Measurements from ENCODE around the gene TAF5.
"Not testable (repeated sequence)": the region's sequence is repeated elsewhere in the genome, so short reads cannot be mapped to it uniquely, and the experiment has no call there.

The TAF5 gene

DNA sequence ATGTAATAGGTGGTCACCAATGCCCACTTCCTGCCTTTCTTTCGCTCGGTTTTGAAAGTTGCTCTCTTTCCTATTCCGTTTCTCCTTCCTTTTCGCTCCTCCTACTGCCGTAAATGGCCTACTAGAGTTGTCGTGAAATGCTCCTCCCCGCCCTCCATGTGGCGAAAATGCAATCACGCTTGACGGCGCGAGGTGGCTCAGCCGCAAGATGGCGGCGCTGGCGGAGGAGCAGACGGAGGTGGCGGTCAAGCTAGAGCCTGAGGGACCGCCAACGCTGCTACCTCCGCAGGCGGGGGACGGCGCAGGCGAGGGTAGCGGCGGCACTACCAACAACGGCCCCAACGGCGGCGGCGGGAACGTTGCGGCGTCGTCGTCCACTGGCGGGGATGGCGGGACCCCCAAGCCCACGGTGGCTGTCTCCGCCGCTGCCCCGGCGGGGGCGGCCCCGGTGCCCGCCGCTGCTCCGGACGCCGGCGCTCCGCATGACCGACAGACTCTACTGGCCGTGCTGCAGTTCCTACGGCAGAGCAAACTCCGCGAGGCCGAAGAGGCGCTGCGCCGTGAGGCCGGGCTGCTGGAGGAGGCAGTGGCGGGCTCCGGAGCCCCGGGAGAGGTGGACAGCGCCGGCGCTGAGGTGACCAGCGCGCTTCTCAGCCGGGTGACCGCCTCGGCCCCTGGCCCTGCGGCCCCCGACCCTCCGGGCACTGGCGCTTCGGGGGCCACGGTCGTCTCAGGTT, at the start of gene TAF5:
Gene TAF5, plus strand, starts transcription at position 195 of the 737 bp plus-strand sequence. Its CDS starts 14 bp downstream, at position 209.
- H3K27ac ChIP-seq (ENCODE audit: low read depth, low read length) = peak within 1 kb of the TSS; percentile 41

DNA sequence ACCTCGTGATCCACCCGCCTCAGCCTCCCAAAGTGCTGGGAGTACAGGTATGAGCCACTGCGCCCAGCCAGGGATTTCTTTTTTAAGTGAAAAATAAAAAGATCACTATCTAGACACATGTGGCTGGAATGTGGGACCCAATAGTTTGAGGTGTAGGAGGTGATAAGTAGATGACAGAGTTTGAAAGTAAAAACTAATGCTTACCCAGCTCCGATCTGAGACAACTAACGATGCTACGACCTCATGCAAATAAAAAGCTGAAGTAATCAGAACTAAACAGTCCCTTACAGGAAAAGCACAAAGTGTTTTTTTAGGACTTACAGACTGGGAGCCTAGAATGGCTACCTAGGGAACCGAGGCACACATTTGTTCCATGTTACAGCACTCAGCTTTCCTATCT, 39.9 kb upstream of the TAF5 start:
- Histone ChIP-seq H3K4me3 (ENCODE audit: low read depth, low read length) (no peak overlapping the region), H3K27ac (ENCODE audit: low read depth, low read length) (no peak overlapping the region), H3K79me2 (ENCODE audit: control insufficient read depth, insufficient read depth, low read length, unreplicated experiment) (no peaks in the 10 kb centered on the region), H3K27me3 (ENCODE audit: insufficient read depth, low read length) (no peaks in the 10 kb centered on the region), H2AFZ (ENCODE audit: low read length, unreplicated experiment) (no peak overlapping the region), H3K36me3 (ENCODE audit: insufficient read depth, low read length) (peaks cover 4% of the 10 kb centered on the region), H3K4me1 (ENCODE audit: control insufficient read depth, insufficient read depth, low read length, unreplicated experiment) (no peaks in the 10 kb centered on the region)

More for the DNA sequence above, at the start of gene TAF5:
- peak within 1 kb of the TSS; percentile 91 for H3K4me3 ChIP-seq (ENCODE audit: low read depth, low read length)
- H3K79me2 ChIP-seq (ENCODE audit: control insufficient read depth, insufficient read depth, low read length, unreplicated experiment) = peaks cover 20% of the 10 kb centered on the region
- no peaks in the 10 kb centered on the region for H3K27me3 ChIP-seq (ENCODE audit: insufficient read depth, low read length)
- no peaks in the 10 kb centered on the region for H3K4me1 ChIP-seq (ENCODE audit: control insufficient read depth, insufficient read depth, low read length, unreplicated experiment)
- no peaks in the 10 kb centered on the region for H3K36me3 ChIP-seq (ENCODE audit: insufficient read depth, low read length)
- H2AFZ ChIP-seq (ENCODE audit: low read length, unreplicated experiment) = peak within 1 kb of the TSS; percentile 30

DNA sequence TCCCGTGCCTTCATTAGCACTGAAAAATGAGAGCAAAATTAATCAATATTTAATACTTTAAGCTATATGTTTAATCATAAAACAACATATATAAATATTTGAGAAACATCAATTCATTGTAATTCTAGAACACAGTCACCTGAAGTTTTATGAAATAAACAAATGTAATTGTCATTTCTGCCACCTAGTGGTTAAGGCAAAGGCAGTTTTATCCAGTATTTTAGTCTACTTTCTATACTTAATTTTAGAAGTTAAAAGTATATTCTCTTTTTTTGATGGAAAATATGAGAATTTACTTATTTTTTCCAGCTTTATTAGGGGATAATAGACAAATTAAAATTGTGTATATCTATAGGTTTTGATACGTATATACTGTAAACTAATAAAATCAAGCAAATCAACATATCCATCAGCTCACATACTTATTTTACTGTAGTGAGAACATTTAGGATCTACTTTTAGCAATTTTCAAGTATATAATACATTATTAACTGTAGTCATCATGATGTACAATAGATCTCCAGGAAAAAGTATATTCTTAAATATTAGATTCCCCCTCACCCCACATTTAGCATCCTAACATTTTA, 33.7 kb upstream of the TAF5 start:
- Histone ChIP-seq H3K4me3 (ENCODE audit: low read depth, low read length) (no peak overlapping the region), H3K36me3 (ENCODE audit: insufficient read depth, low read length) (peaks cover 11% of the 10 kb centered on the region), H3K4me1 (ENCODE audit: control insufficient read depth, insufficient read depth, low read length, unreplicated experiment) (no peaks in the 10 kb centered on the region), H3K27me3 (ENCODE audit: insufficient read depth, low read length) (no peaks in the 10 kb centered on the region), H3K79me2 (ENCODE audit: control insufficient read depth, insufficient read depth, low read length, unreplicated experiment) (no peaks in the 10 kb centered on the region), H3K27ac (ENCODE audit: low read depth, low read length) (no peak overlapping the region), H2AFZ (ENCODE audit: low read length, unreplicated experiment) (no peak overlapping the region)

DNA sequence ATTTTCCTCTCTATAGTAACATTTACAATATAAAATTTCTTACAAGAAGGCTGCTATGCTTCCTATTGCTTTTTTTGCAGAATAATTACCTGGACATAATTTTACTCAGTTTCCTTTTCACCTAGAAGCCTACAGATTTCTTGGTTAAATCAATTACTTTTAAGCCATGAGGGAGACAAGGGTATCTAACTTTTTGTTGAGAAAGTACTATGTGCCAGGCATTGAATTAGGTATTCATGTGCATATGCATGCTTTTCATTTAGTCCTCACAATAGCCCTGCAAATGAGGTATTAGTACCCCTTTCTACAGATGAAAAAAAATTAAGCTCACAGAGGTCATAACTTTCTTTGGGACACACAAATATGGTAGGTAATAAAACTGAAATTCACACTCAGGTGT, 33.2 kb upstream of the TAF5 start:
- Histone ChIP-seq H3K79me2 (ENCODE audit: control insufficient read depth, insufficient read depth, low read length, unreplicated experiment) (no peaks in the 10 kb centered on the region), H3K27ac (ENCODE audit: low read depth, low read length) (no peak overlapping the region), H2AFZ (ENCODE audit: low read length, unreplicated experiment) (no peak overlapping the region), H3K27me3 (ENCODE audit: insufficient read depth, low read length) (no peaks in the 10 kb centered on the region), H3K4me1 (ENCODE audit: control insufficient read depth, insufficient read depth, low read length, unreplicated experiment) (no peaks in the 10 kb centered on the region), H3K4me3 (ENCODE audit: low read depth, low read length) (no peak overlapping the region), H3K36me3 (ENCODE audit: insufficient read depth, low read length) (peaks cover 14% of the 10 kb centered on the region)

DNA sequence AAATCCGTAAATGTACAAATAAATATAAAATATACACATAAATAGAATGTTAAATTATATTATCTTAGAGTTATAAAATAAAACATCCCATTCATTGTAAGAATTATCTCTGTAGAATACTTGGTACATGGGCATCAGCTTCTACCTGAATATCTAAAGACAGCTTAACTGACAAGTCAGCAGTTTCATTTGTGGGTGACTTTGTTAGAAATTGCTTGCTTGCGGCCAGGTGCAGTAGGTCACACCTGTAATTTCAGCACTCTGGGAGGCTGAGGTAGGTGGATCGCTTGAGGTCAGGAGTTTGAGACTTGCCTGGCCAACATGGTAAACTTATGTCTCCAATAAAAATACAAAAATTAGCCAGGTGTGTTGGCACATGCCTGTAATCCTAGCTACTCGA, 31.4 kb upstream of the TAF5 start:
- Histone ChIP-seq H3K27me3 (ENCODE audit: insufficient read depth, low read length) (no peaks in the 10 kb centered on the region), H3K36me3 (ENCODE audit: insufficient read depth, low read length) (peaks cover 10% of the 10 kb centered on the region), H3K4me1 (ENCODE audit: control insufficient read depth, insufficient read depth, low read length, unreplicated experiment) (no peaks in the 10 kb centered on the region), H3K79me2 (ENCODE audit: control insufficient read depth, insufficient read depth, low read length, unreplicated experiment) (no peaks in the 10 kb centered on the region), H3K27ac (ENCODE audit: low read depth, low read length) (no peak overlapping the region), H2AFZ (ENCODE audit: low read length, unreplicated experiment) (no peak overlapping the region), H3K4me3 (ENCODE audit: low read depth, low read length) (no peak overlapping the region)

DNA sequence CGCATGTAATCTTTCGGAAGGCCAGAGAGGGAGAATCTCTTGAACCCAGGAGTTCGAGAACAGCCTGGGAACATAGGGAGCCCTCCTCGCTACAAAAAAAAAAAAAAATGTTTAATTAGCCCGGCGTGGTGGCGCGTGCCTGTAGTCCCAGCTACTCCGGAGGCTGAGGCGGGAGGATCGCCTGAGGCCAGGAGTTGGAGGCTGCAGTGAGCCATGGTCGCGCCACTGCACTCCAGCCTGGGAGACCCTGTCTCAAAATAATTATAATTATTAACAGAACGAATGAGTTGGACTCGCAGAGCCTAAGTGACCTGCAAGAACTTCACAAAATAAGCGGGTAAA, 17.6 kb upstream of the TAF5 start:
- Histone ChIP-seq H2AFZ (ENCODE audit: low read length, unreplicated experiment) (peak overlapping the region; percentile 93), H3K4me1 (ENCODE audit: control insufficient read depth, insufficient read depth, low read length, unreplicated experiment) (peaks cover 5% of the 10 kb centered on the region), H3K27ac (ENCODE audit: low read depth, low read length) (peak overlapping the region; percentile 49), H3K79me2 (ENCODE audit: control insufficient read depth, insufficient read depth, low read length, unreplicated experiment) (peaks cover 24% of the 10 kb centered on the region), H3K36me3 (ENCODE audit: insufficient read depth, low read length) (peaks cover 16% of the 10 kb centered on the region), H3K4me3 (ENCODE audit: low read depth, low read length) (peak overlapping the region; percentile 91), H3K27me3 (ENCODE audit: insufficient read depth, low read length) (no peaks in the 10 kb centered on the region)

DNA sequence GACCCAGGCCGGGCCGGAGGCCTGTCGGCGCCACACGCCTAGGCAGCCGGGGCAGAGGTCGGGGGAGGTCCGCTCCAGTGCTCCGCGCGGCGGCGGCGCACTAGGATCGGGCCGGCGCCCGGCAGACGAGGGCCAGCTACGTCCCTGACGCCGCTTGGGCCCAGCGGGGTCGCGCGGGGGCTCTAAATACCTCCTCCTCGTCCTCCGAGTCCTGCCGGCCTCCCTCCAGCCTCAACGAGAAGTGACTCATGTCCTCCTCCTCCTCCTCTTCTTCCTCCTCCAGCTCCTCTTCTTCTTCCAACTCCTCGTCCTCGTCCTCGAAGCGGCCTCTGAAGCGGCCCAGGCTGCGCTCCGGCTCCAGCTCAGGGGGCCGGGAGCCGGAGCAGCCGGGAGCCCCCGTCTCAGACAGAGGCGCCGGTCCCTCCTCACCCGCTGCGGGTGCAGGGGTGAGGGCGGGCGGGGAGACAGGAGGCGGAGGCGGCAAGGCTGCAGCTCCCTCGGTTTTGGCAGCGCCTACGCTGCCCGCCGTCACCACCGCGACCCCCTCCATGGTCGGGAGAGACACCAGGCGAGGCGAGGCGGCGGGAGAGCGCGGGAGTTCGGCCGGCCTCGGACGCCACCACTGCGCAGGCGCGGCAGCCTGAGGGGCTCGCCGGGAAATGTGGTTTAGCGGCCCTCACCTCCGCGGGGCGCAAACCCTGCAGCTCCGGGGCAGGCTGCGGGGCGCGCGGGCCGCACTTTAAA, 17.1 kb upstream of the TAF5 start, which contains the start of gene PCGF6:
Gene PCGF6, minus strand, starts transcription at position 624 of the 744 bp plus-strand sequence. Its CDS starts 74 bp downstream, at position 550.
- Histone ChIP-seq H3K27ac (ENCODE audit: low read depth, low read length) (peak within 1 kb of the TSS; percentile 49), H3K27me3 (ENCODE audit: insufficient read depth, low read length) (no peaks in the 10 kb centered on the region), H3K4me3 (ENCODE audit: low read depth, low read length) (peak within 1 kb of the TSS; percentile 91), H3K4me1 (ENCODE audit: control insufficient read depth, insufficient read depth, low read length, unreplicated experiment) (peaks cover 5% of the 10 kb centered on the region), H3K79me2 (ENCODE audit: control insufficient read depth, insufficient read depth, low read length, unreplicated experiment) (peaks cover 22% of the 10 kb centered on the region), H2AFZ (ENCODE audit: low read length, unreplicated experiment) (peak within 1 kb of the TSS; percentile 93), H3K36me3 (ENCODE audit: insufficient read depth, low read length) (peaks cover 13% of the 10 kb centered on the region)

DNA sequence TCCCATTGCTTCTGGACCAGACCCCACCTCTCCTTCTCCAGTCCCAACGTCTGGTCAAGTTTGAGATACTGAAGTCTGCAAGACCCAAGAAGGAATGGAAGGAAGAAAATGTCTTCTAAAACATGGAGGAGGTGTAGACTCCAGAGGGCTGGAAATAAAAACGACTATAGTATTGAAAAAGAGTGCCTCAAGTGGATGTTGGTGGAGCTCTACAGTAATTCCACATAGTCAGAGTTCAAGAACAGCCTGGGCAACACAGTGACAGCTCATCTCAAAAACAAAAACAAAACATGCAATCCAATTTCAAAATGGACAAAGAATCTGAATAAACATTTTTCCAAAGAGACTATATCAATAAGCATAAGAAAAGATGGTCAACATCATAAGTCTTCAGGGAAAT, 14.5 kb upstream of the TAF5 start:
- Histone ChIP-seq H3K36me3 (ENCODE audit: insufficient read depth, low read length) (no peaks in the 10 kb centered on the region), H2AFZ (ENCODE audit: low read length, unreplicated experiment) (no peak overlapping the region), H3K4me1 (ENCODE audit: control insufficient read depth, insufficient read depth, low read length, unreplicated experiment) (peaks cover 5% of the 10 kb centered on the region), H3K27me3 (ENCODE audit: insufficient read depth, low read length) (no peaks in the 10 kb centered on the region), H3K4me3 (ENCODE audit: low read depth, low read length) (no peak overlapping the region), H3K27ac (ENCODE audit: low read depth, low read length) (no peak overlapping the region), H3K79me2 (ENCODE audit: control insufficient read depth, insufficient read depth, low read length, unreplicated experiment) (peaks cover 20% of the 10 kb centered on the region)

DNA sequence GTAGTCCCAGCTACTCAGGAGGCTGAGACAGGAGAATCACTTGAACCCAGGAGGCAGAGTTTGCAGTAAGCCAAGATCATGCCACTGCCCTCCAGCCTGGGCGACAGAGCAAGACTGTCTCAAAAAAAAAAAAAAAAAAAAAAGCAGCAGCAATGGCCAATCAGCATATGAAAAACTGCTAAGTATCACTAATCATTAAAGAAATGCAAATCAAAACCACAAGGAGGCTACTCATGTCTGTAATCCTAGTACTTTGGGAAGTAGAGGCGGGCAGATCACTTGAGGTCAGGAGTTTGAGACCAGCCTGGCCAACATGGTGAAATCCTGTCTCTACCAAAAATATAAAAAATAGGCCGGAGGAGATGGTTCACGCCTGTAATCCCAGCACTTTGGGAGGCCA, 13.2 kb upstream of the TAF5 start:
- H3K4me1 ChIP-seq (ENCODE audit: control insufficient read depth, insufficient read depth, low read length, unreplicated experiment); H3K4me3 ChIP-seq (ENCODE audit: low read depth, low read length); H3K27me3 ChIP-seq (ENCODE audit: insufficient read depth, low read length); H3K27ac ChIP-seq (ENCODE audit: low read depth, low read length); H2AFZ ChIP-seq (ENCODE audit: low read length, unreplicated experiment); H3K36me3 ChIP-seq (ENCODE audit: insufficient read depth, low read length): not testable (repeated sequence)
- peaks cover 14% of the 10 kb centered on the region for H3K79me2 ChIP-seq (ENCODE audit: control insufficient read depth, insufficient read depth, low read length, unreplicated experiment)

DNA sequence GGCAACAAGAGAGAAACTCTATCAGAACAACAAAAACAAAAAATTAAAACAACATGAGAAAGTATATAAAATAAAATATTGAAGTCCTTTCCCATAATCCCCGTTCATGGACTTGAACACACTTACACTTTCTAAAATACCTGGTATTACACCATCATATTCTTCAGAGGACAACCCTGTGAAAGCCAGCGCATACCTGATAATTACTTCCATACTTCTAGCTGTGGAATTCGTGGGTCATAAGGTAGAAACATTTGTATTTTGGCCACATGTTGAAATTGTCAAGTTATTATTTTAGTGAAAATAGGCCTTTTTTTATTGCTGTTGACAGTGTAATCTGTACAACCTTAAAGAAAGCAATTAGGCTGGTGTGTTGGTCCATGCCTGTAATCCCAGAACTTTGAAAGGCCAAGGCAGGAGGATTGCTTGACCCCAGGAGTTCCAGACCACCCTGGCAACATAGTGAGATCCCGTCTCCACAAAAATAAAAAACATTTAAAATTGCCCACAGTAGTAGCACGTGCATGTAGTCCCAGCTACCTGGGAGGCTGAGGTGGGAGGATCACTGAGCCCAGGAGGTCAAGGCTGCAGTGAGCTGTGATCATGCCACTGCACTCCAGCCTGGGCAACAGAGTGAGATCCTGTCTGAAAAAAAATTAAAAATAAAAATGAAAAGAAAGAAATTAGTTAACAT, 11.7 kb upstream of the TAF5 start:
- Histone ChIP-seq H3K4me3 (ENCODE audit: low read depth, low read length) (no peak overlapping the region), H2AFZ (ENCODE audit: low read length, unreplicated experiment) (no peak overlapping the region), H3K79me2 (ENCODE audit: control insufficient read depth, insufficient read depth, low read length, unreplicated experiment) (peaks cover 3% of the 10 kb centered on the region), H3K4me1 (ENCODE audit: control insufficient read depth, insufficient read depth, low read length, unreplicated experiment) (peaks cover 5% of the 10 kb centered on the region), H3K27me3 (ENCODE audit: insufficient read depth, low read length) (no peaks in the 10 kb centered on the region), H3K36me3 (ENCODE audit: insufficient read depth, low read length) (no peaks in the 10 kb centered on the region), H3K27ac (ENCODE audit: low read depth, low read length) (no peak overlapping the region)

Data from ACC112 (cell line).